ENCODE data around the gene MYOT.

MYOT gene

GRCh38 chr5:137901011-137901817 is 33.6 kb downstream of the MYOT start:
- no peak for DNase-seq (ENCODE audit: low read depth, low spot score)
- H3K9me3 ChIP-seq (ENCODE audit: control insufficient read depth, insufficient read depth, low read length) = no peaks in the 10 kb centered on the region
- H3K4me3 ChIP-seq (ENCODE audit: low read length) = no peak overlapping the region
- H3K4me1 ChIP-seq (ENCODE audit: control insufficient read depth, insufficient read depth, low read length) = no peaks in the 10 kb centered on the region
- H3K27ac ChIP-seq (ENCODE audit: low read length) = no peak overlapping the region
- no peaks in the 10 kb centered on the region for H3K36me3 ChIP-seq (ENCODE audit: control insufficient read depth, insufficient read depth, low read length)
- no CpG with 5 or more reads among the region's 5 CpGs for WGBS (ENCODE audit: insufficient coverage, insufficient read length)
- H3K27me3 ChIP-seq (ENCODE audit: control insufficient read depth, insufficient read depth, low read length) = no peaks in the 10 kb centered on the region

GRCh38 chr5:137902408-137903133 is 34.9 kb downstream of the MYOT start:
- no peaks in the 10 kb centered on the region for H3K4me1 ChIP-seq (ENCODE audit: control insufficient read depth, insufficient read depth, low read length)

GRCh38 chr5:137914758-137915157 is 47.1 kb downstream of the MYOT start:
- Histone ChIP-seq H3K27me3 (ENCODE audit: control insufficient read depth, insufficient read depth, low read length) (no peaks in the 10 kb centered on the region), H3K4me1 (ENCODE audit: control insufficient read depth, insufficient read depth, low read length) (no peaks in the 10 kb centered on the region), H3K36me3 (ENCODE audit: control insufficient read depth, insufficient read depth, low read length) (no peaks in the 10 kb centered on the region), H3K27ac (ENCODE audit: low read length) (no peak overlapping the region), H3K9me3 (ENCODE audit: control insufficient read depth, insufficient read depth, low read length) (no peaks in the 10 kb centered on the region), H3K4me3 (ENCODE audit: low read length) (no peak overlapping the region)
- DNase-seq (ENCODE audit: low read depth, low spot score) = no peak
- no CpG with 5 or more reads among the region's 2 CpGs for WGBS (ENCODE audit: insufficient coverage, insufficient read length)

More at GRCh38 chr5:137902408-137903133, 34.9 kb downstream of the MYOT start:
- Histone ChIP-seq H3K9me3 (ENCODE audit: control insufficient read depth, insufficient read depth, low read length) (no peaks in the 10 kb centered on the region), H3K27me3 (ENCODE audit: control insufficient read depth, insufficient read depth, low read length) (no peaks in the 10 kb centered on the region), H3K4me3 (ENCODE audit: low read length) (no peak overlapping the region), H3K27ac (ENCODE audit: low read length) (no peak overlapping the region), H3K36me3 (ENCODE audit: control insufficient read depth, insufficient read depth, low read length) (no peaks in the 10 kb centered on the region)
- WGBS (ENCODE audit: insufficient coverage, insufficient read length) = no CpG with 5 or more reads among the region's 1 CpG
- DNase-seq (ENCODE audit: low read depth, low spot score) = no peak

GRCh38 chr5:137916923-137917322 is 49.3 kb downstream of the MYOT start:
- no CpG with 5 or more reads among the region's 1 CpG for WGBS (ENCODE audit: insufficient coverage, insufficient read length)

GRCh38 chr5:137921931-137922330 is 54.3 kb downstream of the MYOT start:
- H3K27ac ChIP-seq (ENCODE audit: low read length) = no peak overlapping the region
- no CpG with 5 or more reads among the region's 3 CpGs for WGBS (ENCODE audit: insufficient coverage, insufficient read length)
- no peak for DNase-seq (ENCODE audit: low read depth, low spot score)

More at GRCh38 chr5:137916923-137917322, 49.3 kb downstream of the MYOT start:
- H3K27me3 ChIP-seq (ENCODE audit: control insufficient read depth, insufficient read depth, low read length) = no peaks in the 10 kb centered on the region
- H3K9me3 ChIP-seq (ENCODE audit: control insufficient read depth, insufficient read depth, low read length) = no peaks in the 10 kb centered on the region
- DNase-seq (ENCODE audit: low read depth, low spot score) = no peak
- no peaks in the 10 kb centered on the region for H3K4me1 ChIP-seq (ENCODE audit: control insufficient read depth, insufficient read depth, low read length)
- H3K36me3 ChIP-seq (ENCODE audit: control insufficient read depth, insufficient read depth, low read length) = no peaks in the 10 kb centered on the region
- H3K27ac ChIP-seq (ENCODE audit: low read length) = no peak overlapping the region
- no peak overlapping the region for H3K4me3 ChIP-seq (ENCODE audit: low read length)

GRCh38 chr5:137923856-137924255 is 56.2 kb downstream of the MYOT start:
- no peak overlapping the region for H3K27ac ChIP-seq (ENCODE audit: low read length)
- no peaks in the 10 kb centered on the region for H3K9me3 ChIP-seq (ENCODE audit: control insufficient read depth, insufficient read depth, low read length)
- no CpG with 5 or more reads among the region's 4 CpGs for WGBS (ENCODE audit: insufficient coverage, insufficient read length)
- H3K36me3 ChIP-seq (ENCODE audit: control insufficient read depth, insufficient read depth, low read length) = no peaks in the 10 kb centered on the region
- no peaks in the 10 kb centered on the region for H3K27me3 ChIP-seq (ENCODE audit: control insufficient read depth, insufficient read depth, low read length)
- H3K4me1 ChIP-seq (ENCODE audit: control insufficient read depth, insufficient read depth, low read length) = no peaks in the 10 kb centered on the region
- H3K4me3 ChIP-seq (ENCODE audit: low read length) = no peak overlapping the region
- no peak for DNase-seq (ENCODE audit: low read depth, low spot score)

More at GRCh38 chr5:137921931-137922330, 54.3 kb downstream of the MYOT start:
- Histone ChIP-seq H3K9me3 (ENCODE audit: control insufficient read depth, insufficient read depth, low read length) (no peaks in the 10 kb centered on the region), H3K4me3 (ENCODE audit: low read length) (no peak overlapping the region), H3K4me1 (ENCODE audit: control insufficient read depth, insufficient read depth, low read length) (no peaks in the 10 kb centered on the region), H3K27me3 (ENCODE audit: control insufficient read depth, insufficient read depth, low read length) (no peaks in the 10 kb centered on the region), H3K36me3 (ENCODE audit: control insufficient read depth, insufficient read depth, low read length) (no peaks in the 10 kb centered on the region)

GRCh38 chr5:137932800-137933199 is 65.1 kb downstream of the MYOT start:
- Histone ChIP-seq H3K4me3 (ENCODE audit: low read length) (no peak overlapping the region), H3K9me3 (ENCODE audit: control insufficient read depth, insufficient read depth, low read length) (no peaks in the 10 kb centered on the region), H3K4me1 (ENCODE audit: control insufficient read depth, insufficient read depth, low read length) (no peaks in the 10 kb centered on the region), H3K27ac (ENCODE audit: low read length) (no peak overlapping the region), H3K36me3 (ENCODE audit: control insufficient read depth, insufficient read depth, low read length) (no peaks in the 10 kb centered on the region), H3K27me3 (ENCODE audit: control insufficient read depth, insufficient read depth, low read length) (no peaks in the 10 kb centered on the region)
- no CpG with 5 or more reads among the region's 3 CpGs for WGBS (ENCODE audit: insufficient coverage, insufficient read length)
- no peak for DNase-seq (ENCODE audit: low read depth, low spot score)

GRCh38 chr5:137933491-137933911 is 65.8 kb downstream of the MYOT start:
- DNase-seq (ENCODE audit: low read depth, low spot score) = no peak
- Histone ChIP-seq H3K9me3 (ENCODE audit: control insufficient read depth, insufficient read depth, low read length) (no peaks in the 10 kb centered on the region), H3K27me3 (ENCODE audit: control insufficient read depth, insufficient read depth, low read length) (no peaks in the 10 kb centered on the region), H3K36me3 (ENCODE audit: control insufficient read depth, insufficient read depth, low read length) (no peaks in the 10 kb centered on the region), H3K27ac (ENCODE audit: low read length) (no peak overlapping the region), H3K4me1 (ENCODE audit: control insufficient read depth, insufficient read depth, low read length) (no peaks in the 10 kb centered on the region), H3K4me3 (ENCODE audit: low read length) (no peak overlapping the region)
- WGBS (ENCODE audit: insufficient coverage, insufficient read length) = no CpG with 5 or more reads among the region's 3 CpGs

- Histone ChIP-seq H3K36me3 (ENCODE audit: control insufficient read depth, insufficient read depth, low read length) (peaks cover 3% of the 10 kb centered on the region; the same call in 1 of the 2 replicates), H3K9me3 (ENCODE audit: control insufficient read depth, insufficient read depth, low read length) (no peaks in the 10 kb centered on the region), H3K27ac (ENCODE audit: low read length) (no peak overlapping the region), H3K4me3 (ENCODE audit: low read length) (no peak overlapping the region), H3K4me1 (ENCODE audit: control insufficient read depth, insufficient read depth, low read length) (no peaks in the 10 kb centered on the region), H3K27me3 (ENCODE audit: control insufficient read depth, insufficient read depth, low read length) (no peaks in the 10 kb centered on the region)
- WGBS (ENCODE audit: insufficient coverage, insufficient read length) = no CpG with 5 or more reads among the region's 1 CpG
- no peak for DNase-seq (ENCODE audit: low read depth, low spot score)
Observed at GRCh38 chr5:137935190-137935589, 67.5 kb downstream of the MYOT start.

GRCh38 chr5:137935694-137936093 is 68.0 kb downstream of the MYOT start:
- H3K4me1 ChIP-seq (ENCODE audit: control insufficient read depth, insufficient read depth, low read length) = no peaks in the 10 kb centered on the region
- DNase-seq (ENCODE audit: low read depth, low spot score) = no peak
- H3K4me3 ChIP-seq (ENCODE audit: low read length) = no peak overlapping the region
- no peaks in the 10 kb centered on the region for H3K9me3 ChIP-seq (ENCODE audit: control insufficient read depth, insufficient read depth, low read length)
- no peaks in the 10 kb centered on the region for H3K27me3 ChIP-seq (ENCODE audit: control insufficient read depth, insufficient read depth, low read length)
- no peak overlapping the region for H3K27ac ChIP-seq (ENCODE audit: low read length)
- WGBS (ENCODE audit: insufficient coverage, insufficient read length) = no CpG with 5 or more reads among the region's 3 CpGs
- peaks cover 3% of the 10 kb centered on the region; the same call in 1 of the 2 replicates for H3K36me3 ChIP-seq (ENCODE audit: control insufficient read depth, insufficient read depth, low read length)

Measured in iPS DF 6.9 (cell line).